ENCODE results near the gene FCF1.

Gene FCF1

GRCh38 chr14:74712499-74713394 lies at the start of gene FCF1, which contains the start of gene AREL1:
TSS of gene FCF1 (plus strand) at chr14:74713144. CDS start at chr14:74713198, 54 bp downstream.
TSS of gene AREL1 (minus strand) at chr14:74713080. CDS start at chr14:74685615, 27,465 bp downstream.
- peak; percentile 83 for DNase-seq (ENCODE audit: low spot score)

GRCh38 chr14:74663884-74664283 lies 49.1 kb upstream of the FCF1 start:
- no peak for DNase-seq (ENCODE audit: low spot score)

- no peak for DNase-seq (ENCODE audit: low spot score)
Measured at GRCh38 chr14:74664717-74665116, 48.2 kb upstream of the FCF1 start.

- no peak for DNase-seq (ENCODE audit: low spot score)
Measured at GRCh38 chr14:74667758-74668157, 45.2 kb upstream of the FCF1 start.

- no peak for DNase-seq (ENCODE audit: low spot score)
Measured at GRCh38 chr14:74669256-74669655, 43.7 kb upstream of the FCF1 start.

- DNase-seq (ENCODE audit: low spot score), result no peak
Measured at GRCh38 chr14:74669846-74670245, 43.1 kb upstream of the FCF1 start.

GRCh38 chr14:74670726-74671411 lies 42.1 kb upstream of the FCF1 start:
- no peak for DNase-seq (ENCODE audit: low spot score)

- DNase-seq (ENCODE audit: low spot score), result no peak
Measured at GRCh38 chr14:74671789-74672188, 41.2 kb upstream of the FCF1 start.

GRCh38 chr14:74673768-74674167 lies 39.2 kb upstream of the FCF1 start:
- DNase-seq (ENCODE audit: low spot score), result no peak

GRCh38 chr14:74675219-74675618 lies 37.7 kb upstream of the FCF1 start:
- no peak for DNase-seq (ENCODE audit: low spot score)

- DNase-seq (ENCODE audit: low spot score), result no peak
Measured at GRCh38 chr14:74682169-74682952, 30.6 kb upstream of the FCF1 start.

GRCh38 chr14:74683406-74683805 lies 29.5 kb upstream of the FCF1 start:
- DNase-seq (ENCODE audit: low spot score), result no peak

GRCh38 chr14:74684434-74684833 lies 28.5 kb upstream of the FCF1 start:
- DNase-seq (ENCODE audit: low spot score), result no peak

GRCh38 chr14:74685056-74685455 lies 27.9 kb upstream of the FCF1 start:
- DNase-seq (ENCODE audit: low spot score), result no peak

- DNase-seq (ENCODE audit: low spot score), result no peak
Measured at GRCh38 chr14:74685921-74686678, 26.8 kb upstream of the FCF1 start.

GRCh38 chr14:74691456-74691855 lies 21.5 kb upstream of the FCF1 start:
- DNase-seq (ENCODE audit: low spot score), result no peak

- no peak for DNase-seq (ENCODE audit: low spot score)
Measured at GRCh38 chr14:74693191-74693590, 19.8 kb upstream of the FCF1 start.

- no peak for DNase-seq (ENCODE audit: low spot score)
Measured at GRCh38 chr14:74695406-74695805, 17.5 kb upstream of the FCF1 start.

GRCh38 chr14:74697011-74697410 lies 15.9 kb upstream of the FCF1 start:
- no peak for DNase-seq (ENCODE audit: low spot score)

- DNase-seq (ENCODE audit: low spot score), result no peak
Measured at GRCh38 chr14:74697543-74697942, 15.4 kb upstream of the FCF1 start.

- no peak for DNase-seq (ENCODE audit: low spot score)
Measured at GRCh38 chr14:74697976-74698375, 15.0 kb upstream of the FCF1 start.

- DNase-seq (ENCODE audit: low spot score), result no peak
Measured at GRCh38 chr14:74698465-74698864, 14.5 kb upstream of the FCF1 start.

Data from HuH-7.5 (cell line).